Measurements from ENCODE around the gene MYL6.

Gene MYL6

DNA sequence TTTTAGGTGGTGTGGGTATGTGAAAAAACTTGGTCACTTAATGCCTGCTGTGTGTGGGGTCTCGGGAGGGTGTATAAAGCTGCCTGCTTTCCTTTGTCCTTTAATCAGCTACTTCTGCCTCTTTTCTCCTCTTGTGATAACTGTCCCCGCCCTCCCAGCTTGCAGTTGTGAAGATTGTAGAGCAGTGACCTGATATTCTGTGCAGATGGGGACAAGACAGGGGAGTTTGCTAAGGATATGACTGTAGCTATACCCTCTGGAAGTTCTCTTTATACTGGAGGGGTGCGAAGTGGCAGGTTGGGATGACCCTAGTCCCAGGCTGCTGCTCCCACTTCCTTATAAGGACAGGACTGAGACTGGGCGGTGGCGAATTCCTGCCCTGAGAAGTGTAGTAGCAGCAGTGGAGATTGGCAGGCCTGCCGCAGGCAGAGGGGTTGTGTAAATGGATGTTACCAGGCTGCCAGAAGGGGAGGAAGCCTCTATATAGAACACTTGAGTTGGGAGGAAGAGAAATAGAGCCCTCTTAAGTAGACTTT lies 835 bp downstream of the MYL6 start:
- DNase-seq: no peak

DNA sequence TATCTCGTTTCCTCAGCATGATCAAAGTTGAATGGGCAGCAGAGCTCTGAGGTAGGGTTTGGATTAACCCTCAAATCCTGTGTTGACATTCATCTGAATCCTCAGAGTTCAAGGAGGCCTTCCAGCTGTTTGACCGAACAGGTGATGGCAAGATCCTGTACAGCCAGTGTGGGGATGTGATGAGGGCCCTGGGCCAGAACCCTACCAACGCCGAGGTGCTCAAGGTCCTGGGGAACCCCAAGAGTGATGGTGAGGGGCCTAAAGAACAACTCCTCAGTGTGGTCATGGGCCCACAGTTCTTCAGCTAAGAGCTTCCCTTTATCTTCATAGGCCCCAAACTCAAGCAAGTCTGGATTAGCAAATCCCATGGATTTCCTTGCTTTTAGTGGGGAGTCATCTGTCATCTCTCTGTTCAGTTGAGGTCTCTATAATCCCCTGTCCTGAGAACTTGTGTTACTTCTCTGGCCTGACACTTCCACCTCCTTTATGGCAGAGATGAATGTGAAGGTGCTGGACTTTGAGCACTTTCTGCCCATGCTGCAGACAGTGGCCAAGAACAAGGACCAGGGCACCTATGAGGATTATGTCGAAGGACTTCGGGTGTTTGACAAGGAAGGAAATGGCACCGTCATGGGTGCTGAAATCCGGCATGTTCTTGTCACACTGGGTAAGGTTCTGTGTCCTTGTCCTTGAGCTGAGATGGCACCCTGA lies 1.5 kb downstream of the MYL6 start:
- no peak for DNase-seq

DNA sequence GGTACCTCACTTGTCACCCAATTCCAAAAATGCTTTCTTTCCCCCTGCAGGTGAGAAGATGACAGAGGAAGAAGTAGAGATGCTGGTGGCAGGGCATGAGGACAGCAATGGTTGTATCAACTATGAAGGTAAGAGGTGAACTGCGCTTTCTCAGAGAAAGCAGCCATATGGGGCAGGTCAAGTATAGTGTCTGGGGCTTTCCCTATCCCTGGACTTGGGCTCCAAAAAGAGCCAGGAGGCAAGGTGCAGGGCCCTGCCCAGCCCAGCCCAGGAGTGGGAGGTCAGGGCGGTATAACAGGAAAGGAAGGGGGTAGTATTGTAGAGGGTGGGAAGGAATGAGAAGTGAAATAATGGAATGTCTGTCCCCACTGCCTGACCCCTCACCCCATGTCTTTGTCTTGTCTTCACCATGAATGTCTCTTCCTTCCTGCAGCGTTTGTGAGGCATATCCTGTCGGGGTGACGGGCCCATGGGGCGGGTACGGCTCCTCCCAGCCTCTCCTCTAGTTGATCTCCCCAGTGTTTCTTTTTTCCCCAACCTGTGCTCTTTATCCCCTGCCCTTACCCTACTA lies 2.1 kb downstream of the MYL6 start:
- no peak for DNase-seq

DNA sequence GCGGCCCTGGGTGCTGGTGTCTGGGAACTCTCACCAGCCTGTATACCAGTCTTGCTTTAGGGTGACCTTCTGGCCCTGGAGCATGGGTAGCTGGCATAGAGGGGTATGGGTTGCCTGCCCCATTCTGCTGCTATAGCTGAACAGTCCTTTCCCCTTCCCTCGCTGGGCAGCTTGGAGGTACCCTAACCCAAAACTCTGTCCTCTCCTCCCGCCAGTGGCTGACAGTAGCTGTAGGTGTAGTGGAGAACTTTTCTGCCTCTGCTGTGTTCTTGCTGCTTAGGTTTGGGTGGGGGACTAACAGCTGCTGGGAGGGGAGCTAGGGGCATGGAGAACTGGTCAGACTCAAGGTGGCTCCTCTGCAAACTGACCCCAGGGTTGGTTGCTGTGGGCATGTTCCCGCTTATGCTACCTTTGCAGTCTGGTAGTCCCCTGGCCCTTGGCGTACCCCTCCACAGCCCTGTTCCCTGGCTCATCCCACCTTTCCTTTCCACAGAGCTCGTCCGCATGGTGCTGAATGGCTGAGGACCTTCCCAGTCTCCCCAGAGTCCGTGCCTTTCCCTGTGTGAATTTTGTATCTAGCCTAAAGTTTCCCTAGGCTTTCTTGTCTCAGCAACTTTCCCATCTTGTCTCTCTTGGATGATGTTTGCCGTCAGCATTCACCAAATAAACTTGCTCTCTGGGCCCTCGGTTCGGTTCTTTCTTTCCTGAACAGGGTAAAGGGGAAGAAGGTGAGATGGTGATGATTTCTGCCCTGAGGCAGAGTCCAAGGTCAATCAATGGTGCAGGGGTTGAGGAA lies 2.9 kb downstream of the MYL6 start:
- no peak for DNase-seq

DNA sequence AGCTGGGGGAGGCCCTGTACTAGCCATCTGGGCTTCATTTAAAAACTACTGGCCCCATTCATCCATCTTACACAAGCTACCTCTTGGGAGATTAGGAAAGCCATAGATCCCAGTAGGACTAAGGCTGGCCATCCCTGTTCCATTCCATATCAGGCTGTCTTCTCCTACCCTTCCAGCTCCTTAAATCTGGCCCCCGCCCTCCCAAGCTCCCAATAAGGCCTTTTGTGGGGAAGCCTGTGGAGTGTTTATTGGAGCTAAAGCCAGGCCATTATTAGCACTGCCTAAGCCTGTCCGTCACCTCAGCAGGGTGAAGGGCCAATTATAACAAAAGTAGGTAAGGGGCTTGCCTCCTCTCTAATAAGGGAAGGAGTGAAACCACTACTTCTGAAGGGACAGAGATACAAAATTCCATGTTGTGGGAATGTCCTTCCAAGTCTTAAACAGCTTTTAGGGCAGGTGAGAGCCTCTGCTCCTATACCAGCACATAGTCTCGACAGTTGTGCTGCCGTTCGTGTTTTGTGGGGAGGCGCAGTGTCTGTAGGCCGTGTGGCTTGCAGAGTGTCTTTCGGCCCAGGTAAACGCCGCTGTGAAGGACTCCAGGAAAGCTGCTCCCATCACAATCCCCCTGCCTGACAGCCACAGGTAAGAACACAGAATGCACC lies 3.7 kb downstream of the MYL6 start:
- DNase-seq: no peak

DNA sequence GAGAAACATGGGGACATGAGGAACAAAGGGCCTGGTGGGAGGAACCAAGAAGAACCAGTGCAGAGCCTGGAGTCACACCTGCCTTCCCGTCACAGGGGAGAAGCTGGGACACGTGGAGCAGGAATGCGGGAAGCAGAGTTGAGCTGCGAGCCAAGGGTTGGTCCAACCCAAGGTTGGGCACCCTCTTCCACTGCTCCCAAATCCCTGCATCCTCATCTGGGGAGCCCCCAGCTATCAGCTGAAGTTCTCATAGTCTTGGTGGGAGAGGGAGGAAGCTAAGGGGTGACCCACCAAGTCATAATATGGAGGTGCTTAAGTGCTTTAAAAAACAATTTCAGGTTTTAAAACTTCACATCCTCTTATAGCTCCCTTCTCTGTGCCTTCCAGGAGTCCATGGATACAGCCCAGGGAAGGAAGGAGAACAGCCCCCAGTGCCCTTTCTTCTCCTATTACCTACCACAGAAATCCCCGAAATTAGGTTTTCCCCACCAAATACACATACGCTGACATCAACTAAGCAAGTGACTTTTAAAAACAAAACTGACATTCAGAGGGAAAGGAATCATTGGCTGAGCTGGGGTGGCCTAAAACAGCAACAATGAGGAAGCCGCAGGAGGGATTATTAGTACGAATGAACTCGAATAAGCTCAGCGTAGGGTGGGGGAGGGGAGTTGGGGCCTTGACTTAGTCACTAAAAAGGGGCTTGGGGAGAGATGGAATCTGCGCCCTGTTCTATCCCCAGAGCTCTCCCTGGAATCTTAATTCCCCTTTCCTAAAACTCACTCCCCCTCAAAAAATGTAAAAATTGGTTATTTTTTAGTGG lies 4.5 kb downstream of the MYL6 start:
- DNase-seq: no peak

DNA sequence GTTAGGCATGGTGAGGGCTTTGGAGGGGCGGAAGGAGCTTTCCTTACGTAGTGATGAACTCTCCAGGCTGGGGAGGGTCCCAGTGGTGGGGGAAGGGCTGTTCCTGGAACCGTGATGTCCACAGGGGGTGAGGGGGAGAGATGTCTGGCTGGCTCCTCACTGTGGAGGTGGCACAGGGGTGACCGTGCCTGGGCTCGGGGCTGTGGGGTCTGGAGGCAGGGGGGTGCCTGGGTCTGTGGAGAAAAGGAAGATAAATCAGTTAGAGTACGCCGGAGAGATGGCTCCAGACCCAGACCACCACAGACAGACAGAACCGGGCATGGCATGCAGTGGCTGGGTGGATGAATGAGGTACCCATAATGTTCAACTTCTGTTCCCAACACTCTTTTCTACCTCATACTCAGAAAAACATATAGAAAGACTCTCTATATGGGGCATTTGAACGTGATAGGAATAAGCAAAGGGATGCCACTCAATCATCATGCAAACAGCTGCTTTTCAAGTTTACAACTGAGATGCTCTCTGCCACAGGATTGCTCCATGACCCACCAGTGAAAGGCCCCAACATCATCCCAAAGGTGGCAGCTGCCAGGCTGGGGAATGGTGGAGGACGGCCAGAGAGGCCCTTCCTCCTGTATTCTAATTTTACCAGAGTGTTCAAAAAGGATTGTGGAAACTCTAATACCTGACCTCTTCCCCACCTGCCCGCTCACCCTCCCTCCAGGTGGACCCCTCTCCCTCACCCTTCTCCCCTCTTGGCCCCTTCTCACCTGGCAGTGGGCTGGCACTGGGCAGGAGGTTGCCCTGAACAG lies 5.6 kb downstream of the MYL6 start:
- DNase-seq: no peak

DNA sequence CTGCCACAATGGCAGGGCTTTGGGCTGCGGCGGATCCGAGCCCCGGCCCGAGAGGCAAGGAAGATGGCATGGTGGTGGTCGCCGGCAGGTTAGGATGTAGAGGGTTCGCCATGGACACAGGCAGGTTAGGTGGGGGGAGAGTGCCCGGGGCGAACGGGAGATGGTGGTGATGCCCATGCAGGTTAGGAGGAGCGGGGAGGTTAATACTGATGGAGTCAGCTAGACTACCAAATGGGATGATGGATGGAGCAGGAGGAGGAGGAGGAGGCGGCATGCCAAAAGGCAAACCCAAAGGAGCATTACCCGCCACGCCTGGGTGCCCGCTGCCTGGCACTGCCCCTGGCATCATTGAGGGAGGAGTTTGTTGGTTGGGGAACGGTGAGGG lies 6.2 kb downstream of the MYL6 start:
- no peak for DNase-seq

DNA sequence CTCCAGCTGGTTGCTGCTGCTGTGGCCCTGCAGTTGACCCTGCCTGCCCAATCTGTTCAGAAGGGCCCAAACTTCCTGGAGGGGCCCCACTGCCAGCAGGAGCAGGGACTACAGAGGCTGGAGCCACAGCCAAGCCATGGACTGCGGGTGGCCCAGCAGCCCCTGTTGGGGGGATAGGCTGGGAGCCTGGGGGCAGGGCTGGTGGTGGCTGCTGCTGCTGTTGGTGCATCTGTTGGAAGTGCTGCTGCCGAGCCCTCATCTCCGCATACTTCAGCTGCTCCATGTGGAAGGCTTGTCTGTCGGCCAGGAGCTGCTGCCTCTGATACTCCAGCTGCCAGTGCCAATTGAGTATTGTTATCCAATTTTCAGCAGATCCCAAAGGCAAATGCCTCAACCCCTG lies 7.2 kb downstream of the MYL6 start:
- no peak for DNase-seq

DNA sequence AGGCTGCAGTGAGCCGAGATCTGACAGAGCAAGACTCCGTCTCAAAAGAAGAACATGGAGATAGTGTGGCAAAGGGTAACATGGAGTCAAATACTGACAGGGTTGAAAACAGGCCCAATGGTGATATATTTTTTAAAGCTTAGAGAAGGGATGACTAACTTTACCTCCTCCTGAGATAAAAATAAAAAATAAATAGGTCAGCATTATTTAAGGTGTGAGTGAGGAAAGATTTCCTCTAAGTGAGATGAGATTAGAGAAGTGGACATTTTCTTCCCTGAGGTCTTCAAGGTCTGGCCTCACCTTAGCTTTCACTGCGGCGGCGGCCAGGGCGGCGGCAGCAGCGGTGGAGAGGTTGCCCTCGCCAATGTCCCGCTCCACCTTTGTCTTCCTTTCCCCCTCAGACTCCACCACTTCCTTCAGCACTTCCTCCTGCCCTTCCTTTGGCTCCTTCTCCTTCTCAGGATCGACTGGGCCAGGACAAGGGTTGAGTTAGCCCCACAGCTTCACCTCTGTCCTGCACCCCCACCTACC lies 11.1 kb downstream of the MYL6 start:
- DNase-seq: no peak

DNA sequence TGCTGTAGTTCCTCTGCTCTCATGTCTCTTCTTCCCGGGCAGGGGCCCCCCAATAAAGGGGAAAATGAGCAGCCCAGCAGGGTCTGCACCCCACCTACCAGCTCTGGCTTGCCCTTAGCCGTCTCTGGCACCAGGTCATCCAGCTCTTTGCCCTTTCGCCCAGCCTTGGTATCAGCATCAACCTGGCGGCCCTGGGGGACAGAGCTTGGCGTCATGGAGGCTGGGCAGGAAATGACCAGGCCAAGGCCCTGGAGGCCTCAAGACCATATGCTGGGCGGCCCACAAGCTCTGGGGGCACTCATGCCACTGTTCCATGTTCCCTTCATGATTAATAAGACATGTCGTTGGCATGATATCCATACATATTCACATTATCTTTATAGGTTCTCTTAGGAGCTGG lies 14.7 kb downstream of the MYL6 start:
- no peak for DNase-seq

DNA sequence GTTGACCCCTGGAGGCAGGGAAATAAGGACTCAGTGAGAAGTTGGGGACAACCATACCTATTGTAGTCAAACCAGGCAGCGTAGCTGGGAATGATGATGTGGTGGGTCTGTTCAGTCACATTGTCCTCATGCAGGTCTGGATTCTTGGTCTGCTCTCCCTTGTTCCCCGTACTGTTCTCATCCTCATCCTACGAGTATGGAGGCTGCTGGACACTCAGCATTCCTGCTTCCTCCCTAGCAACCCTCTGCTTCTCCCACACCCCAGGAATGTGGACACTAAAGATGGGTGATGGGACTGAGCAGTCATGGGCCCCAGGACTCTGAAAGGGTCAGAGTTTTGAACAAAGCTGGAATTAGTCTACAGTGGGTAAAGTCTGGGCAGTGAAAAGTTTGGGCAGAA lies 20.2 kb downstream of the MYL6 start:
- no peak for DNase-seq

DNA sequence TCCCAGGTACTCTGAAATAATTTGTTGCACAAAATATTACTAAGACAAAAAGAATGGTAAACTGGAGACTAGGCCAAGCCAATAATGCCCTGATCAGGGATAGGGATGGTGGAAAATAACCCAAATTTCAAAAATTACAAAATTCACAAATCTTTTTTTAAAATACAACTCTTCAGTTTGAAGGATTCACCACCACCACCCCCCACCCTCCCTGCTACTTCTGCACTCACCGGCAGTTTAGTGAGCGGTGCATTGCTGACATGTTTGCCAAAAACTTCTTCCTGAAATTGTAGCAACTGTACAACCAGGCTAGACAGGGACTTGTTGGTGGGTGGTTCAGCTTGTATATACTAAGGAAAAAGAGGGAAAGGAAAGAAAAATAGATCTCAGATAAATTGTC lies 28.8 kb downstream of the MYL6 start:
- no peak for DNase-seq

DNA sequence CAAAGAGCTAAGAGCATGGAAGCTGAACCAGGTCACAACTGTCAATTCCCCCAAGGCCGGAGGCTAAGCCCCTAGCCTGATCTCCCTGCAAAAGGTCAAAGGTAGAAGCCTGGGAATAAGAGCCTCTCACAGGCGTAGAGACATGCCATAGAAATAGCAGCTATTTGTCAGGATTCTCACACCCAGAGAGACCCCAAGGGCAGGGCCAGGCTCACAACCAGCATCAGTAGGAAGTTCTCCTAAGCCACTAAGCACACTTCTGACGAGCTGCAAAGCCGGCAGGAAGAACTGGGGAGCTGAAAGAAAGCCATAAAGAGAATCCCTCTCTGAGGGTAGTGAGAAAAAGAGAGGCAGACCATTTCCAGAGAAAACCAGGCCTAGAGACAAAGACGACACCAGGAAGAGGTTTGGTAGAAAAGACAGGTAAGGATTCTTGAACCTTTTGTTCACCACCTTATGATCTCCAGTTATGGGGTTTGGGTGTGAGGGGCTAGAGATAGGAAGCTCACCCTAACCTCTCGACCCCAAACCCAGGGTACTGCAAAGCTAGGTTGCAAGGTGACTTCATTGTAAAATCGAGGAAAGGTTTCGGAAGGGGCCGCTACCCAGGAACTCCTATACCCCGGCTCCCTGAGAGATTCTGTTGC lies 30.1 kb downstream of the MYL6 start:
- DNase-seq: no peak

DNA sequence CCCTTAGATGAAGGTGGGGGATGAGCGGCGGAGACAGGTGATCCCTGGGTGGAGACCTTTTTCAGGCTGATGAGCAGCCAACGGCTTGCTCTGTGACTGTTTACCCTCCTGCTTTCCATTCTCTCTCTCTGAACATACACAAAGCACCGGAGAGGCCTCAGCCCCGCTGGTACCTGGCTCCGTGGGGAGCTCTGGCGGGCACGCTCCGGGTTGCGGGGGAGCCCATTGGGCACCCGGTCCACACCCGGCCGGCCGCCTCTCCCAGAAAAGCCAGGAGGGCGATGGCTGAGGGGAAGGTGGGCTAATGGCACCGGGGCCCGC lies 30.6 kb downstream of the MYL6 start:
- no peak for DNase-seq

DNA sequence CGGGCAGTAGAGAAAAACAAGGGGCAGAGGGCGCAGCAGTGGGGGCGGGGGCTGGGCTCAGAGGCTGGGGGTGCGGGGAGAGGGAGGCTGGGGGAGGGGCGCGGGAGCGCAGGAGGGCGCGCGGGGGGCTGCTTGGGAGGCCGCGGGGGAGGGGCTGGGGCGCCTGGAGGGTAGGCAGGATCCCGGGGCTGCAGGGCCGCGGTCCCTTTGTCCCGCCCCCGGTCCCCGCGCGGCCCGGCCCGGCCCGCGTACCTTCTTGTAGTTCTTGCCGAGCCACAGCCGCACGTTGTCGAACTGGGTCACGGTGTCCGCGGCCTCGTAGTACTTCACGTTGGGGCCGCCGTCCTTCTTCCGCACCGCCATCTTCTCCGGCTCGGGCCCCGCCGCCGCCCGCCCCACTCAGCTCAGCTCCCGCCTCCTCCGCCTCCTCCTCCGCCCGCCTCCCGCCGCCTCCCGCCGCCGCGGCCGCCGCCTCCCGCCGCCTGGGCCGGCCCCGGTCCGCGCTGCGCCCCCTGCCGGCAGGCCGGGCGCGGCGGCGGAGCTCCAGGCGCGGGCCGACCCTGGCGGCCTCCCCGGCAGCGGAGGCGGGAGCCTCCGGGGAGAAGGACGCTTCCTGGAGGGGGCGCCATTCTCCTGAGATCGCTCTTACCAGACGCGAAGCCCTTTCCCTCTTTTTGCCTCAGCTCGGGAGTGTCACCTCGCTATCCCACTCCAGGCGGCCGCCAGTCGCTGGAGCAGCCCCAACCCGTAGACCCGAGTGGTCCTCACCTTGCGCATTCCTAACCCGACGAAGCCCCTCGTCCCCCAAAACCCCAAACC lies 31.1 kb downstream of the MYL6 start, which contains the start of gene SMARCC2:
SMARCC2 (minus strand) TSS at position 385 of the 819 bp plus-strand sequence; CDS start at position 363, 22 bp downstream.
- DNase-seq: peak; percentile 75

DNA sequence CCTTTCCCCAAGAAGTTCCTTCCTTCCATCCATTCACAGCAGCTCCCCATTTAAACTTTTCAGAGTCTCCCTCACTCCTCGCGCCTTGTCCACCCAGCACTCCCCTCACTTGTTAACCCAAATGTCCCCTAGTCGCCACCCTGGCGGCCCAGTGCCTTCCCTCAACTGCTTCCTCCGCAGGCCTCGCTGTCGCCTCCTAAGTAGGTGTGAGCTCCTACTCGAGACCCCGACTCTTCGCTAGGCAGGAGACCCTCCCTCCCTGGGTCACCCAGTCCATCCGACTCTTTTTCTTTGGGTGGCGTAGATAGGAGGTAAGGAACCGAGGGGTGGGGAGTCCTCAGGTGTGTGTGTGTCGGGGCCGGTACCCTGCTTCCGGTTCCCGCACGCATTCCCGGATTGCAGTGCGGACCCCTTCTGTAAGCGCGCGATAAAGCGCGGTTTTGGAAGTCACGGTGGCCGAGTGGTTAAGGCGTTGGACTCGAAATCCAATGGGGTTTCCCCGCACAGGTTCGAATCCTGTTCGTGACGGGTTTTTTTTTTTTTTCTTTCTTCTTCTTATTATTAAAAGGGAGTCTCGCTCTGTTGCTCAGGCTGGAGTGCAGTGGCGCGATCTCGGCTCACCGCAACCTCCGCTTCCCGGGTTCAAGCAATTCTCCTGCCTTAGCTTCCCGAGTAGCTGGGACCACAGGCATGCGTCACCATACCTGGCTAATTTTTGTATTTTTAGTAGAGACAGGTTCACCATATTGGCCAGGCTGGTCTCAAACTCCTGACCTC lies 31.9 kb downstream of the MYL6 start:
- peak; percentile 86 for DNase-seq

DNA sequence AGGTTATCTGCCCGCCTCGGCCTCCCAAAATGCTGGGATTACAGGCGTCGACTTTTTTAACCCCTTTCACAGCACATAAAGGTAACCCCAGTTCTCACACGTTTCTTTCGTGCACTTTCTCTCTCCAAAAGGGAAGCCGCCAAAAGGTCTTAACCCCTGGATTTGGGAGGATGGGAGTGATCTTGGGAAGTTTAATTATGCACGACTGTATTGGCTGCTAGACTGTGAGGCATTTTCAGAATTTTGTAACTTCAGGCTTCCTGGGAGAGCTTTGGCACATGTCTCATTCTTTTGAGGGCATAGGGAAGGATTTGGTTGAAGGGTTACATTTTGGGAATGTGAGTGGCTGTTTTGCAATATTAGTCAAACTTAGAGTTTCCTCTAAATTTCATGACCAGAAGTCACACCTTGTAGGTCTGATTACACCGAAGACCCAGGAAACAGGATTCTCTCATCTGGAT lies 32.6 kb downstream of the MYL6 start:
- no peak for DNase-seq

DNA sequence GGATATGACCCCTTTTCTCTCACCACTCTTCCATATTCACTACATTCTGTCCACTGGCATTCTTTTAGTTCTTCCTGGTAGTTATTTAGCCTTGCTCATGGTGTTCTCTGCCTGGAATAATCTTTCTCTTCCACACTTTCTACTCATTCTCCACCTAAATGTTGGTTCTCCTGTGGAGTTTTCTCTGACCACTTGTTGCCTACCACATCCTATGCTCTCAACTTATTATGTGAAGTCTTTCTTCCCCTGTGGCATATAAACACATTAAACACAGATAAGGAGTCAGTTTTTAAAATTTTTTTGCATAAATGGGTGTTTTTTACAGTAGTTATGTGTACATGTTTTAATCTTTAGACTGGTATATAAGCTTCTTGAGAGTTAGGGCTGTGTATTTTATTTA lies 34.4 kb downstream of the MYL6 start:
- DNase-seq: no peak
